Limb (tissue), 2 donors: Measurements from ENCODE around the gene SRCAP.
A peak's percentile ranks its signal among the peaks of the same experiment; 100 is the strongest.

ENCODE experiments used
- DNase-seq, 2 donors: peaks; one replicate each; pipeline ENCODE4 v3.0.0-alpha.2; 2016; ENCODE audit errors: extremely low spot score in 2 of 2

SRCAP gene

DNA sequence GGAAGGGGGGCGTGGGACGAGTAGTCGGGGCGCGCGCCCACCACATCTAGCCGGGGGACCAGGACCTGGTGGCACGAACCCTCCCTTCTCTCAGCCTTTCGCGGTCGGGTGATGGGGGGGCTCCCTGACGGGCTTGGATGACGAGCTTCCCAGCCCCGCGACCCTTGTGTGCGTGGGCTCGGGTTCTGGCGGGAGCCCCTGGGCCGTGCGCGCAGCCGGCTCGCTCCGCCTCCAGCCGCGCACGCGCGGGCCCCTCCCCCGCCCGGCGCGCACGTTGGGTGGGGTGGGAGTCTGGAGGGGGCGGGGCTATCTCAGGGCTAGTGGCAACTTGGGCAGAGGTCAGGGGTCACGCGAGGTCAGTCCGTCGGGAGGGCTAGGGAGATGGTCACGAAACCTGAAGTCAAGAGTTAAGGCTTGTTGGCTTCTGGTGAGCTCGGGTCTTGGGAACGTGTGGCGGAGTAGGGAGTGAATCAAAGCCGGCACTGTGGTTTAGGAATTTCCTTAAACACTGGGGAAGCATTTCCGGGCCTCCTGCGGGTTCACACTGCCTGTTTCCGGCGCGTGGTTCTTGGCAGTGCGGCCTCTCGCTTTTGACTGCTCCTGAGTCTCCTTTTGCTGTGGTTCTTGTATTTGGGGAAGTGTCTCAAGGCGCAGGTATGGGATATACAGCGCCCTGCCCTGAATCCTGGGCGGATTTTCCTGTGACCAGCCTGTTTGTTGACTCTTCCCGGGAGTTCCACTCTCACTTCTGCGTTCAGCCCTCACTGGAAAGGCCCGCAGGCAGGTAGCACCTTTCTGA lies at the start of gene SRCAP:
Gene SRCAP (plus strand): TSS at position 356 of the 799 bp plus-strand sequence. CDS start 1,654 bp downstream, outside the sequence.
- peak; percentile 70 to 91 for DNase-seq

DNA sequence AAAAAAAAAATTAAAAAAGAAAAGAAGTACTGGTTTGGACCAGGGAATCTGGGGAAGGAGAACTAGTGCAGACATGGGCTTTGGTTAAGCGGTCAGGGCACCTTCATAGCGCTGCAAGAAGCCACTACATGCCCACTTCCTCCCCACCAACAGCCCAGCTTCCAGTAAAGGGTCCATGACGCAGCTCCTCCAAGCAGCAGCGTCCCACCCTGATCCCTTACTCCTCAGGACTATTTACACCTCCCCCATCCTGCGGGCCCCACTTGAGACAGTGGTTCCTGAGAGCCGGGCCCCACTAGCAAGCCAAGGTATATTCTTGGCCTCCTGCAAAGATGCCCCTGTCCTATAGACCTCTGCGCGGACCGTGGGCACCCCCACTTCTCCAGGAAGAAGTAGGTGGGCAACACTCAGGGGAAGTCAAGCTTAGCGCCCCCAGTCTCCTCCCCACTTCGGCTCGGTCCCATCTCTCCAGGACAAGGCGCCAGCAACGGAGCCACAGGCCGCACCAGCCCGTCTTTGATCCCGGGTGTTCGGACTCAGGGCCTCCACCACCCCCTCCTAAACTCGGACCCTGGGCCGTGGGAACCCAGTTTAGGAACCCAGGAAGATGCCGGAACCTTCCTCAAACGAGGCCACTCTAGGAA lies 49.1 kb upstream of the SRCAP start:
- peak in 1 of 2 donors; percentile 8 for DNase-seq

DNA sequence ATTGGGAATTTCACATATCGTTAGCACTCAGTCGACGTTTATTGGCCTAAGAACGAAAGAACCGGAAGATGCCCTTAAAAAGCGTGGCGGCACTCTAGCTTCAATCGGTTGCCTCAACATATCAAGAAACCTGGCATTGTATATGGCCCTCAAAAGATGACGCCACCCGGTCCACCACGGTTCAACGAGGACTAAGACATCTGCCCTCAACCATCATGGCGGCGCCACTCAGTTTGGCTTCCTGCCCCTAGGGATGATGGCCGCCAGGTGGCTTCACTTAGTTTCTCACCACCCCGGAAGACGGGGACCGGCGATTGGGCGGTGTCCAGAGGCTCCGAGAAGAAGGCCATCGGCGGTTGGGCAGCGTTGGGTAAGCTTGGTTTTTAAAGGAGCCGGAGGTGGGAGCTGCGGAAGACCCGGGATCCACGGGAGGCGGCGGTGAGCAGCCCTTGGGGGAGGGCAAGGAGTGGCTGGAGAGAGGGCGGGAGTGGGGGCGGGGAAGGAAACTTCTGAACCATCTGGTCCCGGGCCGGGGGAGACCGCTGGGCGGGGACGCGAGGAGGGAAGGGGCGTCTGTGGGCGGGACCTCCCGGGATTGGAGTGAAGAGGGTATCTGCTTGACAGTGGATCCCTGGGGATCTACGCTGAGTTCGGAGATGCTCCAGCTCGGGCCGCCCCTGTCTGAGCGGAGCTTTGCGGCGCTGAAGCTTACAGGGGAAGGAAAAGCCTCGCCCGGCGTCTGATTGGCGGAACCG lies 48.4 kb upstream of the SRCAP start, which contains the start of gene PRR14:
Gene PRR14 (plus strand): TSS at position 592 of the 755 bp plus-strand sequence. CDS start 686 bp downstream, outside the sequence.
- peak; percentile 99 for DNase-seq

DNA sequence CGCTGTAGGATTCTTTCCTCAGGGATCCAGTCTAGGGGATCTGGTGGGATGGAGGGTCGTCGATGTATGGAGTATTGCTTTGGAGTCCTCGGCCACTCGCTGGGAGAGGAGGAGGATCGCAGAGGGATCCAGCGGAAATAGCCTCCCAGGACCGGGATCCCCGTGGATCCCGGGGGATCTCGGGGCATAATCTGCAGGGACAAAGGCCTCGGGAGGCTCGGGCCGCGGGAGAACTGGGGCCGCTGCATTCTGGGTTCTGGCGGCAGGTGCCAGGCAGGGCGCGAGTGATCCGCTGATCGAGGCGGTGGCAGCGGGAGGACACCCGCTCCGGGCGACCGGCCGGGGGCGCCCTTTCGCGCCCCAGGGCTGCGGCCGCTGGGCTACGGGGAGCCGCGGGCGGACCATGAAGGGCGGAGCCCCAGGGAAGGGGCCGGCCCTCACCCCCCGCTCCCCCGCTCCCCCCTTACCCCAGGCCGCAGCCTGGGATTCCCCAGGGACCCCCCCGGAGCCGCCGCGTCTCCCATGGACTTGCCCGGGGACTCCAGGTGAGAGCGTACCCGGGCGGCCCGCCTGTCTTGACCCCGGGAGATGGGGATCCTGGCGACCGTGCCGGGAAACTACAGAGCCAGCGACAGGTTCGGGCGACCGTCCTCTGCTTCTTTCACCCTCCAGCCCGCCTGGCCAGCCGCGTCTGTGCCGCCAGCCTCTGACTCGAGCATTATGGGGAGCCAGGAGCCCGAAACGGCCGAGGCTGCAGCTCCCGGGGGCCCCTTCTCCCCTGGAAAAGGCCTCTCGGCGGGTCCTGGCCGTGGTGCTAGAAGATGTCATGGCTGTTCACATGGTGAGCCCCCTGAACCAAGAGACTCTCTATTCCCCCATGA lies 47.6 kb upstream of the SRCAP start:
- peak; percentile 8 to 74 for DNase-seq

DNA sequence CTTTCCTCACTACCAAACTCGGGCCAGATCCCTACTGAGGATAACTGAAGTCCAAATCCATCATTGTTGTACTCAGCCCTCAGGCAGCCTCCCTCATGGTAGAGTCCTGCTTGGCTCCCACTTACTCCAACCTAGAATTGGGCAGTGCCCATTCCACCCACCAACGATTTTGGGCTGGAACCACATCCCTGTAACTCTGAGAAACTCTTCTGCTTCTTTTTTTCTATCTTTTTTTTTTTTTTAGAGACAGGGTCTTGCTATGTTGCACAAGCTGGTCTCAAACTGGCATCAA lies 47.0 kb upstream of the SRCAP start:
- DNase-seq, result no peak

GRCh38 chr16:30652718-30653117 lies 46.3 kb upstream of the SRCAP start:
- DNase-seq, result no peak

DNA sequence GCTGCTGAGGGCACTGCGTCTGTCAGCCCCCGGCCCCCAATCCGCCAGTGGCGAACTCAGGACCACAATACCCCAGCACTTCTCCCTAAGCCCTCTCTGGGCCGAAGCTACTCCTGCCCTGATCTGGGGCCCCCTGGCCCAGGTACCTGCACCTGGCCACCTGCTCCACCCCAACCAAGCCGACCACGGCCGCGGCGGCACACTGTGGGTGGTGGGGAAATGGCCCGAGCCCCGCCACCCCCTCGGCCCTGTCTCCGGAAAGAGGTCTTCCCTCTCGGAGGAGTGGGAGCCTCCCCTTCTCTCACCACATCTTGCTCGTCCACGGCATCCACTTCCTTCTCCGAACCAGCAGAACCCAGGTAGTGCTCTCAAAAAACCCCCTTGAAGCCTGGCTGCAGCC lies 44.1 kb upstream of the SRCAP start:
- DNase-seq, result no peak

DNA sequence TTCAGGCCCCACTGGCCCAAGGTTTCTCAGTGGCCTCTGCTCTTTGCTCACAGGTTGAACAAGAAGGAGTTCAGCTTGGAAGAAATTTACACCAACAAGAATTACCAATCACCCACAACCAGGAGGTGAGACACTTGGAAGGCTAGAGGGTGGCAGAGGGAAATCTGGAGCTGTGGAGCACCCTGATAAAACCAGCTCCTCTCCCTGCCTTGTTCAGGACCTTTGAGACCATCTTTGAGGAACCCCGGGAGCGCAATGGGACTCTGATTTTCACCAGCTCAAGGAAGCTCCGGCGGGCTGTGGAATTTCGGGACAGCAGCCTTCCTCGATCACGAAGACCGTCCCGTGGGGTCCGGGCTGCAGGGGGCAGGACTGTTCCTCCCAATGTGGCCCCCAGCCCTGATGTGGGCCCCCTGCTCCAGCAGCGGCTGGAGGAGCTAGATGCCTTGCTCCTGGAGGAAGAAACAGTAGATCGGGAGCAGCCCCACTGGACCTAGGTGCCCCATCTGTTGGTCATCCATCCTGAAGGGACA lies 43.1 kb upstream of the SRCAP start:
- DNase-seq, result no peak

GRCh38 chr16:30656388-30656787 lies 42.6 kb upstream of the SRCAP start:
- no peak for DNase-seq

- DNase-seq, result no peak
Observed at GRCh38 chr16:30656974-30657865, 41.8 kb upstream of the SRCAP start.

- peak; percentile 100 for DNase-seq
Observed at GRCh38 chr16:30657866-30658730, 40.9 kb upstream of the SRCAP start, which contains the start of gene FBRS. FBRS (plus strand) TSS chr16:30658431; CDS start chr16:30659519, 1,088 bp downstream.

- DNase-seq, result peak in 1 of 2 donors; percentile 98
Observed at GRCh38 chr16:30658731-30659506, 40.1 kb upstream of the SRCAP start.

DNA sequence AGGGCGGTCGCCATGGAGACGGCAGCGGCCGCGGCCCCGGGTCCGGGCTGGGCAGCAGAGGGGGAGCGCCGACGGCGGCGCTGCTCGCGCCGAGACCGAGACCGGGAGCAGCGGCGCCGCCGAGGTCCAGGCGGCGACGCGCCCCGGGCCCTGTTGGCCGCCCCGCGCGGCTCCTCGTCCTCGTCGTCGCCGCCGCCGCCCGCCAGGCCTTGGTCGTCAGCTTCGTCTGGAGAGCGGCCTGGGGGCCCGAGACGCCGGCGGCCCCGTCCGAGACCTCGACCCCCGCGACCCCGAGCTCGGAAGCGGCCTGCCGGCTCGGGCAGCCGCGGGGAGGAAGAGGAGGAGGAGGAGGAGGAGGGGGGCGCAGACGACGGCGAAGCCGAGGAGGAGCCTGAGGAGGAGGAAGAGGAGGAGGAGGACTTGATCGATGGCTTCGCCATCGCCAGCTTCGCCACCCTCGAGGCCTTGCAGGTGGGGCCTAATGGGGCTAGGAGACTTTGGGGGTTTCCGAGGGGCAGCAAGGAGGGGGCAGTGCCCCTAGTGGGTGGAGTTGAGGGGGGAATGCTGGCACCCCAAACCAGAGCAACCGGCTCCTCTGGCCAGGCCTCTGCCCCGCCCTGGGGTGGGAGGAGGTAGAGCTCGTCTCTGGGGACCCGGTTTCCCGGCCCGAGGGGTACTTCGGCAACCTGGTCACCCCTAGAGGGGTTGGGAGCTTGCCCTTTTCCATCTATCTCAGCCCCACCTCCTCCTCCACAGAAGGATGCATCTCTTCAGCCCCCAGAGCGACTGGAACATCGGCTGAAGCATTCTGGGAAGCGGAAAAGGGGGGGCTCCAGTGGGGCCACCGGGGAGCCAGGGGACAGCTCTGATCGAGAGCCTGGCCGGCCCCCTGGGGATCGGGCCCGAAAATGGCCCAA lies 39.2 kb upstream of the SRCAP start:
- DNase-seq, result peak in 1 of 2 donors; percentile 57

DNA sequence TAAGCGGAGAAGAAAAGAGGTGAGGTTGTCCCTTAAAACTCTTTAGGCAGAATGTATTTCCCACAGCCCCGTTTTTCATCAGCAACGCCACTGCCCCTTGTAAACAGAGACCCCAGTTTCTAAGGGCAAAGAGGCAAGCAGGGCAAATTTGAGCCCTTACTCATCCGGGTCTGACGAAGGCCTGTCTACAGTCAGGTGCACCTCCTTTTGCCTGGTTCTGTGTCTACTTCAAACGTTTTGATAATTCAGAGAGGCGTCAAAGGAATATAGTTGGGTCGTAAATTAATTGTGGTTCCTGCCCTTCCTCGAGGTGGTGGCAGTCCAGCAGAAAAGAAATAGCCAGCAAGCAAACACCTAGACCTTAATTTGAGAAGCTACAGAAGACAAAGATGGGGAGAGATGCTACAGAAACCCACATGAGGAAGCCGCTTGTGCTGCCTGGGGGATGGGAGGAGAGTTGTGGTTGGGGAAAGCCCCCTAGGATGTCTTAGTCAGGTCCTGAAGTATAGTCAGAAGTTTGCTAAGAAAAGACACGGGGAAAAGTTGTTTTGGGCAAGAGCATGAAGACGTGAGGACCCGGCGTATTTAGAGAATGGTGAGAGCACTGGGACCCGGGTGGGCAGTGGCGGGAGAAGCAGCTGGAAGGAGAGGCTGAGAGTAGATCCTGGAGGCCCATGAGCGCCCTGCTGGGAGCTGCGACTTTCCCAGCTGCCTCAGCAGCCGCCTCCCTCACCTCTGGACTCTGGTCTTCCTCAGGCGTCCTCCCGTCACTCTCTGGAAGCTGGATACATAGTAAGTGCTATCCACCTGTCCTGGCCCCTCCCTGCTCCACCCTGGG lies 38.3 kb upstream of the SRCAP start:
- DNase-seq, result no peak

- no peak for DNase-seq
Observed at GRCh38 chr16:30662449-30662848, 36.5 kb upstream of the SRCAP start.

DNA sequence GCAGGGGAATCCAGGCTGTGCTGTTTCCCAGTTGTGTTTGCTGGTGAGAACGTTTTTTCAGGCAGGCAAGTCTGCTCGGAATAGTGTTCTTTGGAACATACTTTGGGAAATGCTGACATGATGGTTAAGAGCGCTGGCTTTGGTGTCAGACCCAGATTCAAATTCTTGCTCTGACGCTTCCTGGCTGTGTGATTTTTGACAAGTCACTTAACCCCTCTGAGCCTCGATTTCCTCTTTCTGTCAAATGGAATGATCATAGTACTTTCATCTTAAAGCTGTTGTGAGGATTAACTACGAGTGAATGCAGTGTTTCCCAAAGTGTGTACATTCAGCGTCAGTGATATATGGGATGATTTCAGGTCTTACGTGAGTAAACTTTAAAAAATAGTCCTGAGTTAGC lies 35.9 kb upstream of the SRCAP start:
- DNase-seq, result no peak
